ENCODE results near the gene SLC25A44.
"Not testable (repeated sequence)": the region's sequence is repeated elsewhere in the genome, so short reads cannot be mapped to it uniquely, and the experiment has no call there.

Gene SLC25A44

DNA sequence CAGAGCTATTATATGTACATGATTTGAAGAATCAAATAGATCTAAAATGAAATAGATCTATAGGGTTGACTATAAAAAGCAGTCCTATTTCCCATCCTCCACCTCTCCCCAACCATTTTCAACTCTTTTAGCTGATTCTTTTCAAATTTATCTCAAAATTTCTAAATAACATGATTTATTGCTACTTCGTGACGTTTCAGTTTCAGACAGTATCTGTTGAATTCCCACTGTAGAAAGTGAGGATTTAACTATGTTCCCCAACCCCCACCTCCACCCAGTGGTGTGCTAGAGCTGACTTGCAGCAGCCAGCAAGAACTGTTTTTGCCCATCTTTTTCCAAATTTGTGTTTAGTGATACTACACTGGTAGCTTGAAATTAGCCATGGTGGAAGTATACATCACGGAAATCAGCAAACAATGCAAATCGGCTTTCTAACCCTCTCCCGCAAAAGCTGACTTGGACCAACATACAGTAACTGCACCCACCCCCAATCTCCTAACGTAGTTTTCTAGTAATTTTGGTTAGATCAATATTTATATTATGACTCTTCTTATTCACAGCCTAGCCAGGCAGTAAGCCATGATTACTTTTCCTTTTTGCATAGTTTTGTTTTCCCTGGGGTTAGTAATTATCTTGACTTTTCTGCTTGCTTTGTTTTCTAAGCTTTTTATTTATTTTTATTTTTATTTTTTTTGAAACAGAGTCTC lies 29.6 kb upstream of the SLC25A44 start:
- no peak for DNase-seq

DNA sequence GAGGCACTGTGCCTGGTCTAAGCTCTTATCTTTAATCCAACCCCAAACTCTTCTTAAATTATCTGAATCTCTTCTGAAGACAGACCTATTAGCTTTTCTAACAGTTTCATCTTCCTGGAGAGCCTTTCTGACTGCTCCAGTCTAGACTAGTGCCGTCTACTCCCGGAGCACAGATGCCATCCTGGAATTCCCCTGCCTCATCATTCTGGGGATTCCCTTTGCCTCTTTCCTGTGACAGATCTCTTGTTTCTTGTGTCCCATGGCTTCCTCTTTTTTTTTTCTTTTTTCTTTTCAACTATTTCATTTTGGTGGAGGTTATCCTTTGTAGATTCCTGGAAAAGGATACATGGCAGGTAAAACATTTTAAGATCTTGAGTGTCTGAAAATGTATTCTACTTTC lies 28.8 kb upstream of the SLC25A44 start:
- DNase-seq: no peak

DNA sequence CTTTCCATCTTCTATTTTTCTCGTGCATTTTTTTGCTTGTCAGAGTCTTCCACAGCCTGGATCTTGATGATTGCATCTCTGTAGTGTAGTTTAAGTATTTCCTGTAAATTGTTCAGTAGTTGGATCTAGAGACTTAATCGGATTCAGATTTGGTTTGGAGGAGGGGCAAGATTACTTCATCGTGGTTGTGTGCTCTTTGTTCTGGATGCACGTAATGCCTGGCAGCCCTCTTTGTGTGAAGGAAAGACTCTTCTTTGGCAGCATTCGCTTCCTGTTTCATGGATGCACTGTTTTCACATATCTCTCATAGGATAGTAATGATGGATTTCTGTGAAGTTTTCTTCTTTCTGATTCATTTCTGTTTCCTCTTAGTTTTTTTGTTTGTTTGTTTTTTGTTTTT lies 26.4 kb upstream of the SLC25A44 start:
- no peak for DNase-seq

DNA sequence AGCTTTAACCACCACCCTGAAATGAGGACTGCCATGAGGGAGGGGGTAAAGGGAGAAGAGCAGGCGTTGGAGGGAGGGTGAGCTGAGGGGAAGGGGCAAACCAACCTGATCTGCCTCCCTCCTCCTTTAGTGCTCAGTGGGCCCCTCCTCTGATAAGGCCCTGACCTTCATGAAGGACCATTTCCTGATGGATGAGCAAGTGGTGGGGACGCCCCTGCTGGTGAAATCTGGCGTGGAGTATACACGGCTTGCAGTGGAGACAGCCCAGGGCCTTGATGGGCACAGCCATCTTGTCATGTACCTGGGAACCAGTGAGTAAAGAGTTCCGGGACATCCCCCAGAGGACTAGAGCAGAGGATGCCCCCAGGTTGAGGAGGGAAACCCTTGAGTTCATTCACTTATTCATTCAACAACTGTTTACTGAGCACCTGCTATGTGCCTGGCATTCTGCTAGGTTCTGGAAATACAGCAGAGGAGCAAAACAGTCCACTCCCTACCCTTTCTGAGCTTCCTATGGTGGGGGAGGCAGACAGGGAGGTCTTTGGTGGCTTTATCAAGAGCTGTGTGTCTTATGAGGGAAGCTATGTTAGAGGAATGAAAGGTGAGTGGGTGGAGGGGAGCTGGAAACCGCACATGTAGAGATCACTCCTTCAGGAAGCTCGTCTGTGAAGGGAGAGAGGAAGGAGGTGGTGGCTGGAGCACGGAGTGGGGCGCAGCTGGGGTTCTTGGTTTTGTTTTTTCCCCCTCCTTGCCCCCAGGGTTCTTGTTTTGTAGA lies 21.0 kb upstream of the SLC25A44 start:
- DNase-seq: no peak

DNA sequence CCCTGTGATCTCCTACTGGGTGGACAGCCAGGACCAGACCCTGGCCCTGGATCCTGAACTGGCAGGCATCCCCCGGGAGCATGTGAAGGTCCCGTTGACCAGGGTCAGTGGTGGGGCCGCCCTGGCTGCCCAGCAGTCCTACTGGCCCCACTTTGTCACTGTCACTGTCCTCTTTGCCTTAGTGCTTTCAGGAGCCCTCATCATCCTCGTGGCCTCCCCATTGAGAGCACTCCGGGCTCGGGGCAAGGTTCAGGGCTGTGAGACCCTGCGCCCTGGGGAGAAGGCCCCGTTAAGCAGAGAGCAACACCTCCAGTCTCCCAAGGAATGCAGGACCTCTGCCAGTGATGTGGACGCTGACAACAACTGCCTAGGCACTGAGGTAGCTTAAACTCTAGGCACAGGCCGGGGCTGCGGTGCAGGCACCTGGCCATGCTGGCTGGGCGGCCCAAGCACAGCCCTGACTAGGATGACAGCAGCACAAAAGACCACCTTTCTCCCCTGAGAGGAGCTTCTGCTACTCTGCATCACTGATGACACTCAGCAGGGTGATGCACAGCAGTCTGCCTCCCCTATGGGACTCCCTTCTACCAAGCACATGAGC lies 17.2 kb upstream of the SLC25A44 start:
- no peak for DNase-seq

DNA sequence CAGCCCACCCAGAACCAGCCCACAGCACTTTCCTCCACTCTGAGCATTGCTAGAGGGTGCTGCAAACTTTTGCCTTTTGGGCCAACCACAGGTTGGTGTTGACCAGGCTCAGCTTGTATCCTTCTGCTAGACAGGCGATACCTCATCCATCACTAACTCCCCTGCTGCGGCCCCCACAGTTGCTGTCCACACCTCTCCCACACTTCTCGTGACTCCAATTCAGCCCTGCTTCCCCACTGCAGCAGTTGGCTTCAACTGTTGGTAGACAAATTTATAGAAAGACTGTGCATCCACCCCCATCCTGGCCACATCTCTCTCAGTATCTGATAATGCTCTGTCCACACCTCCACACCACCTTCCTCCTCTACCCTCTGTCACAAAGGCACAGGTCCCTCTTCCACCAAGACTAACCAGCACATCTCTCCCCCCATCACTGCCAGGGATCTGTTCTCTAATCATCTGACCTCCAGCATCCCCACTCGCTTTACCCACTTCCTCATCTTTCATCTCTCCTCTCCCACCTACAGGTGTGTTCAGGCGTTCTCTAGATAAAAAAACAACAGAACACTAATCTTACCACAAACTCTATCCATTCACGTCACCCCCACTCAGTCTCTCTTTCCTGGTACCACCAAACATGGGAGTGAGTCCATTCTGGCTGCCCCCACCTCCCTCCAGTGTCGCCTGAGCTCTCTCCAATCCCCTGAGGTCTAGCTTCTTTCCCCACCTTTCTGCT lies 15.8 kb upstream of the SLC25A44 start:
- no peak for DNase-seq

DNA sequence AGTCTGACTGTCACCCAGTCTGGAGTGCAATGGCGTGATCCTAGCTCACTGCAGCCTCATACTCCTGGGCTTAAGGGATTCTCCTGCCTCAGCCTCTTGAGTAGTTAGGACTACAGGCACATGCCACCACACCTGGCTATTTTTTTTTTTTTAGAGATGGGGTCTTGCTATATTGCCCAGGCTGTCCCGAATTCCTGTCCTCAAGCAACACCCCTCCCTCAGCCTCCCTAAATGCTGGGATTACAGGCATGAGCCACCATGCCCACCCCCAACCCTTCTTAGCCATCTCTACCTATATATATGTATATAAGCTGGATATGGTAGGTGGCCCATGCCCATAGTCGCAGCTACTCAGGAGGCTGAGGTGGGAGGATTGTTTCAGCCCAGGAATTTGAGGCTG lies 13.4 kb upstream of the SLC25A44 start:
- no peak for DNase-seq

DNA sequence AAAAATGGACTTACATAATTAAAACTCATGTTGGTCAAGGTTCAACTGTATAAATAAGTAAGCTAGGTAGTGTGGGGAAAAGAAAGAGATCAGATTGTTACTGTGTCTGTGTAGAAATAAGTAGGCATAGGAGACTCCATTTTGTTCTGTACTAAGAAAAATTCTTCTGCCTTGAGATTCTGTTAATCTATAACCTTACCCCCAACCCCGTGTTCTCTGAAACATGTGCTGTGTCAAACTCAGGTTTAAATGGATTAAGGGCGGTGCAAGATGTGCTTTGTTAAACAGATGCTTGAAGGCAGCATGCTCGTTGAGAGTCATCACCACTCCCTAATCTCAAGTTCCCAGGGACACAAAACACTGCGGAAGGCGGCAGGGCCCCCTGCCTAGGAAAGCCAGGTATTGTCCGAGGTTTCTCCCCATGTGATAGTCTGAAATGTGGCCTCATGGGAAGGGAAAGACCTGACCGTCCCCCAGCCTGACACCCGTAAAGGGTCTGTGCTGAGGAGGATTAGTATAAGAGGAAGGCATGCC lies 12.4 kb upstream of the SLC25A44 start:
- not testable (repeated sequence) for DNase-seq

DNA sequence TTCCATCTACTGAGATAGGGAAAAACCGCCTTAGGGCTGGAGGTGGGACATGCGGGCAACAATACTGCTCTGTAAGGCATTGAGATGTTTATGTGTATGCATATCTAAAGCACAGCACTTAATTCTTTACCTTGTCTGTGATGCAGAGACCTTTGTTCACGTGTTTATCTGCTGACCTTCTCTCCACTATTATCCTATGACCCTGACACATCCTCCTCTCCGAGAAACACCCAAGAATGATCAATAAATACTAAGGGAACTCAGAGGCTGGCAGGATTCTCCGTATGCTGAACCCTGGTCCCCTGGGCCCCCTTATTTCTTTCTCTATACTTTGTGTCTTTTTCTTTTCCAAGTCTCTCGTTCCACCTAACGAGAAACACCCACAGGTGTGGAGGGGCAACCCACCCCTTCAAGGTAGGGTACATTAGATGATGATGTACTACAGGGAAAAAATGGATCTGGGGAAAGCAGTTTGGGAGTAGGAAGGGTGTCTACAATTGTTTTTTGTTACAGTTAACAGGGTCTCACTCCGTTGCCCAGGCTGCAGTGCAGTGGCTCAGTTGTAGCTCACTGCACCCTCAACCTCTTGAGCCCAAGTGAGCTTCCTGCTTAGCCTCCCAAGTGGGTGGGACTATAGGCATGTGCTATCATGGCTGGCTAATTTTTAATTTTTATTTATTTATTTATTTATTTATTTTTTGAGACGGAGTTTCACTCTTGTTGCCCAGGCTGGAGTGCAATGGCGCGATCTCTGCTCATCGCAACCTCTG lies 11.7 kb upstream of the SLC25A44 start:
- DNase-seq: not testable (repeated sequence)

DNA sequence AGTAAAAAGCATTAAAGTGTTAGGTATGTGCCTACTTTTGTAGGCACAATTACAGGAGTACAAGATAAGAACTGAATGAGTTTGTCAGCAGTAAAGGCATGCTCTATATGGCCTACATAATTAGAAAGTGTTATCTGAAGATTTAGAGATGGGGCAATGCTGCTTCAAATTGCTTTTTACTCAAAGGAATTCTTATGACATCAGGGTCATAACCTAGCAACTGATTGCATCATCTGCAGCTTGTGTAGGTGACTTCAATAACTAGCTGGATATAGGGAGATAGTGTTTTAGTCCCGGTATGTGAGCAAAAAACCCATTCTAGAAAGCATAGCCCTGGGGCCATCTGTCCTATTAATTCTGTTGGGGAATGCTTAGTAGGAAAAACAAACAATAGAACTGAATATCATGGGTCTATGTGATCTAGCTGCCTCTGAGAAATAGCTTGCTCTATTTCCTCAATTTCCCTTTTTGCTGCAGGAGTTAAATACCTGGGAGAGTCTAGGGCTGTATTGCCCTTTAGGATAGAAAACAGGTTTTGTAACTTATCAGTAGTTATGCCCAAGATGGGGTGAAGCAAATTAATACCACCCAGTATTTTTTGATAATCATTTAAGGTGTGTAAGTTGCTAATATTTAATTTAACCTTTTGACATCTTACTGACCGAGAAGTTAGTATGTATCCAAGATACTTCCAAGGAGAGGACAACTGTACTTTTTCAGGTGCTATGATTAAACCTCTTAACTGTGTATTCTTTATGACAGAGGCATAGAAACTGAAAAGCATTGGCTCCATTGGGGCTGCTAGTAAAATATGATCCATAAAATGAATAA lies 7.3 kb upstream of the SLC25A44 start:
- DNase-seq: not testable (repeated sequence)

DNA sequence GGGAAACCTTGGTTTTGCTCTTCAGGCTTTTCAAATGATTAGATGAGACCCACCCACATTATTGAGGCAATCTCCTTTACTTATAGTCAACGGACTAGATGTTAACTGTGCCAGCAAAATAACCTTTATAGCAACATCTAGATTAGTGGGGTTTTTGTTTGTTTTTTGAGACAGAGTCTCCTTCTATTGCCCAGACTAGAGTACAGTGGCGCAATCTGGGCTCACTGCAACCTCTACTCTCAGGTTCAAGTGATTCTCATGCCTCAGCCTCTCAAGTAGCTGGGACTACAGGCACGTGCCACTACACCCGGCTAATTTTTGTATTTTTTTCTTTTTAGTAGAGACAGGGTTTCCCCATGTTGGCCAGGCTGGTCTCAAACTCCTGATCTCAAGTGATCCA lies 3.6 kb upstream of the SLC25A44 start:
- not testable (repeated sequence) for DNase-seq

DNA sequence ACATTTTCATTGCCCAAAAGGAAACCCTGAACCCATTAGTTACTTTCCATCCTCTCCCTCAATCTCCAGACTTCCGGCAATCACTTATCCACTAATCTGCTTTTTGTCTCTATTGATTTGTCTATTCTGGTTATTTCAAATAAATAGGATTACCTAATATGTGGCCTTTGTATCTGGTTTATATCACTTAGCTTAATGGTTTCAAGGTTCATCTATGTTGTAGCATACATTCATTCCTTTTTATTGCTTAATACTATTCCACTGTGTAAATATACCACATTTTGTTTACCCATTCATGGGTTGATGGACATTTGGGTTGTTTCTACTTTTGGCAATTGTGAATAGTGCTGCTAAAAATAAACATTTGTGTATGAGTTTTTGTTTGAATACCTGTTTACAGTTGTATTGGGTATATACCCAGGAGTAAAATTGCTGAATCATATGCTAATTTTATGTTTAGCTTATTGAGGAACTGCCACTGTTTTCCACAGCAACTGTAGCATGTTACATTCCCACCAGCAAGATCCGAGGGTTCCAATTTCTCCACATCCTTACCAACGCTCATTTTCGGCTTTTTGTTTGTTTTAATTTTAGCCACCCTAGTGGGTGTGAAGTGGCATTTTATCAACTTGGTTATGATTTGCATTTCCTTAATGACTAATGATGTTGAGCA lies 2.5 kb upstream of the SLC25A44 start:
- DNase-seq: no peak

DNA sequence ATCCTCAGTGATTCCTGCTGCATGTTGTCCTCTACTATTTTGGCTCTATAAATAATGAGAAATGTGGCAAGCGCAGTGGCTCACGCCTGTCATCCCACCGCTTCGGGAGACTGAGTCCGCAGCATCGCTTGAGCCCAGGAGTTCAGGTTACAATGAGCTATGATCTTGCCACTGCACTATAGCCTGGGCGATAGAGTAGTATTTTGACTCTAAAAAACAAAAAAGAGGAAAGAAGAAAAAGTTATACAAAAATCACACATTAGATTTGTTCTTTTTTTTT lies 756 bp upstream of the SLC25A44 start:
- no peak for DNase-seq

DNA sequence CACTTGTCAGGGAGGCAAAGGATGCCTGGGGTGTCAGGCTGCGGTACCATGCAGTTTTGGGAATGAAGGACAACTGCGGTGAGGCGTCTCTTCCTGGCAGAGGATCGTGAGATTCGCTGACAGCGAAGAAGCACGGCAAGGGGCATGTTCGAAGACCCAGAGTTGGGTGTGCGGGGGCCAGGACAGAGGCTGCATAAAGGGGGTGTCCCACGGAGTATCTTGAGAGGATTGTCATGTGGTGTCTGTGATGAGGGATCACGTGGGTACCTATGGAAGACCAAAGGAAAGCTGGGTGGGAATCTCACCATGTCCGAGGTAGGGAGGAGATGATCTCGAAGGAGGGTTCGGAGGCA lies 372 bp downstream of the SLC25A44 start:
- no peak for DNase-seq

DNA sequence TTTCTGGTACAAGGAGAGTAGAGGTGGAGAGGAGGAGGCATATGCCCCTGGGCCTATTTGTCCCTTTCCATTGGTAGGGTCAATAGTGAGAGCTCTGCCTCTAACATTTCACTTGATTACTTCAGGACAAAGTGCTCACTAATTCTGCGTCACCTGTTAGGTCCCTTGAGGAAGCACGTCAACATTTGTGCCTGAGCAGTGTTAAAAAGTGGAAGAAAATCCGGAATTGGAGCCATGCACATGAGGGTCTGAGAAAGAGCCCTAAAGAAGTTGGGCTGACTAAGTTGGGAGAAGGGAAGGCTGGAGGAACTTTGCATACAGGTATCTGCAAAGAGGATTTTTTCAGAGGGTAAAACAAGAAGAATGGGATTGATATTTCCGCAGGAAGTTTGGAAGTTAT lies 1.9 kb downstream of the SLC25A44 start:
- no peak for DNase-seq

DNA sequence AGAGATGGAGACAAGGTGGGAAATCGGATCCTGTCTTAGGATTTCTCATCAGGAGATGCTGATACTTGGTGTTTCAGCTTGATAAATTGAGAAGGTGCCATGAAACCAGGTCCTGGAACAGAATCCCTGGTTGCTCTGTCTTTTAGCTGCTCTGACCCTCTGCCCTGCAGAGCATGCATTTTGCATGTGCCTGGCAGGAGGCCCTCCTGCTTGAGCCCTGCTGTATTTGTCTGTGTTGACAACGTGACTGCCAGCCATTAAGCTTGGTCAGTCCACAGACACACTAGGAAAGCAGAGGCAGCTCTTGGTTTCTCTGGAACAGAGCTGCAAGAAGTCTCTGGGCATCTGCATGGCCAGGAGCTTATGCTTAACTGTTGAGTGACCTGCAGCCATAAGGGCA lies 2.5 kb downstream of the SLC25A44 start:
- DNase-seq: no peak

DNA sequence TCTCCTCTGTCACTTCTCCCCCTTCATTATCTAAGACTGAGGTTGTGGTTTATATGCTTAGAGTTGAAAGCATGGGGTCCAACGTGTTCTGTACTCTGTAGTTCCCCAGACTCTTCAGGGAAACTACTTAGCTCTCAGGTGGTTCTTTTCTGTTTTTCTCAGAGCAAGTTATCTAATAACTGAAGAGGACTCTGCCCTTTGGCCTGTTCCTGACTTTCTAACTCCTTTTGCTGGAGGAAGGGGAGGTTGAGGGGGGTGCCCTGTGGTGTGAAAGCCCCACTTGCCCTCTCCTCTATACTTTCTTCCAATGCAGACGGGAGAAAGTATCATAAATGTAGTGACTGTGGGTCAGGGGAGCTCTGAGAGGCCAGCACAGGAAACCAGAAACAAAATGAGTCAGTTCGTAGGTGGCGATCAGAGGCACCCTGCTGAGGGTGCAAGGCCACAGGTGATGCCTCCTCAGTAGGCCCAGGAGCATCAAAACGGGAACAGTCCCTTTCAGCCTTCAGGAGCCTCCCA lies 5.0 kb downstream of the SLC25A44 start:
- no peak for DNase-seq

DNA sequence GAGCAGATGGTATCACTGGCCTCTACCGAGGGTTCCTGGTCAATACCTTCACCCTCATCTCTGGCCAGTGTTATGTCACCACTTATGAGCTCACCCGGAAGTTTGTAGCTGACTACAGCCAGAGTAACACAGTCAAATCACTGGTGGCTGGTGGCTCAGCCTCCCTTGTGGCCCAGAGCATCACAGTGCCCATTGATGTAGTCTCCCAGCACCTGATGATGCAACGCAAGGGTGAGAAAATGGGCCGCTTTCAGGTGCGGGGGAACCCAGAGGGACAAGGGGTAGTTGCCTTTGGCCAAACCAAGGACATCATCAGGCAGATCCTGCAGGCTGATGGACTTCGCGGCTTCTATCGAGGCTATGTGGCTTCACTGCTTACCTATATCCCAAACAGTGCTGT lies 6.1 kb downstream of the SLC25A44 start:
- no peak for DNase-seq

DNA sequence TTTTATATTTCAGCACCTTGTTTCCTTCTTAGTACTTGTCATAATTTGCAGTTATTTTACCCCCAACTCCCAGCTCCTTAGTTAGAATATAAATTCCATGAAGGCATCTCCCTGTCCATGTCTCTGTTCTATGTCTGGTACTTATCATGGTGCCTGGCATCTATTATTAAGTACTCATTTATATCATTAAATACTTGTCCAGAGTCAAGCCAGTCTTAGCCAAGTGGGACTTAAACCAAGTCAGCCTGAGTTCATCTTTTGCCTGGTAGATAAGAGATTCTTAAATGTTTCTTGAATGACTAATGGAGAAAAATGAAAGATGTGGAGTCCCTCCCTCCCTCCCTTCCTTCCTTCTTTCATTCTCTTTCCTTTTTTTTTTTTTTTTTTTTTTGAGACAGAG lies 9.4 kb downstream of the SLC25A44 start:
- no peak for DNase-seq

DNA sequence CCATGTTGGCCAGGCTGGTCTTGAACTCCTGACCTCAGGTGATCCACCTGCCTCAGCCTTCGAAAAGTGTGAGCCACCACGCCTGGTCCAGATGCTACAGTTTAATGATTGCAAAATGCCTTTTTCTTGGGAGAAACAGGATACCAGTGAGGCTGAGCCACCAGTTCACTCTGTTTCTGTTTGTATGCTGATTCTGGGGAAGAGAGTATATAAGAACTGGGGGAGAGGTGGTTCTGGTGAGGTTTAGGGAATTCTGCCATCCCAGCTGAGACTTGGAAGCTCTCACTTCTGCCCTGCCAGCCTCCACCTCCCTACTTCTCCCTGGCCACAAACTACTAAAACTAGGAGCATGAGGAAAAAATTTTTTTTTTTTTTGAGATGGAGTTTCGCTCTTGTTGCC lies 10.8 kb downstream of the SLC25A44 start:
- DNase-seq: no peak

DNA sequence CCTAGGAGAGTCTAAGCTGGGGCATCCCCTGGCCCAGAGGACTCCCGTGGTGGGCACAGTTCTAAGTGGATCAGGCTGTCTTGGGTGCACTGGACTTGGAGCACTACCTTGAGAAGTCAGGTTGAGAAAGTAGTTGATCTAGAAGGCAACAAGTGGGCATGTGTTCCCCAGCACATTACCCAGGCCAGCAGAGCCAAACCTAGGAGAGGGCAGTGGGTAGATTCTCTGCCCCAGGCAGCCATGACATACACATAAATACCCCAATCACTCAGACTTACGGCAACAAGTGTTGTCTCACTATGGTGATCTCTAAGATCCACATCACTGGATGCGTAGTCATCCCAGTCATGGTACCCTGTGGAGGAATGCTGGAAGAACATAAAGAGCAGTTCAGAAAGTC lies 17.3 kb downstream of the SLC25A44 start:
- DNase-seq: no peak
